B cell (primary cell): ENCODE results near the gene C19orf81. TPM values are rescaled to one million over a fixed set of nuclear protein-coding genes. Genes with fewer than 3 reads are reported as not detected.

Experiments used
- ATAC-seq: fragments of 200-7000 bp; cut with Tn5 transposase; one replicate; pipeline ENCODE4 v1.10.0; 2021; ENCODE audit warnings: low read depth, mild to moderate bottlenecking, moderate number of reproducible peaks, moderate library complexity
- CTCF ChIA-PET: fragments of 350-600 bp; sonication (Branson Sonifier 250); formaldehyde crosslinking; loops from one replicate; lab custom pipeline; 2021; ENCODE audit warnings: antibody characterized with exemption, inconsistent platforms; lab: Charles Lee
- POLR2A ChIA-PET: fragments of 350-600 bp; sonication (Branson Sonifier 250); formaldehyde crosslinking; loops from one replicate; lab custom pipeline; 2021; ENCODE audit warnings: antibody characterized with exemption; lab: Charles Lee
- DNase-seq: peaks from one replicate; pipeline ENCODE4 v3.0.0; 2013
- H2AFZ ChIP-seq: 2 replicates; pipeline ENCODE4 v1.6.1; 2012; ENCODE audit warnings: mild to moderate bottlenecking, low read depth, low read length; ENCODE audit not compliant: insufficient read depth, poor library complexity, severe bottlenecking
- H3K27ac ChIP-seq, 2 donors: 1 replicate in 1 of 2; 2 replicates in 1 of 2; pipeline ENCODE4 v1.5.1; 2012 to 2013; ENCODE audit warnings: low read length in 2 of 2, mild to moderate bottlenecking in 2 of 2, moderate library complexity in 1 of 2
- H3K27me3 ChIP-seq, 4 experiments: fragments of 200-600 bp in 1 of 4; sonication (generic) in 1 of 4; replicated peaks in 1 of 4; 1 replicate in 2 of 4; 2 replicates in 2 of 4; pipeline versions ENCODE4 v1.6.1 to v1.7.0; 2013 to 2016; ENCODE audit warnings: low read length in 3 of 4, mild to moderate bottlenecking in 2 of 4, mixed read lengths in 1 of 4, moderate library complexity in 1 of 4; ENCODE audit not compliant: insufficient read depth in 4 of 4, control insufficient read depth in 3 of 4; ENCODE audit errors: control extremely low read depth in 1 of 4
- H3K36me3 ChIP-seq, 2 experiments: replicated peaks in 1 of 2; 1 replicate in 1 of 2; 2 replicates in 1 of 2; pipeline versions ENCODE4 v1.6.1 to v1.7.1; 2013; ENCODE audit warnings: low read length in 1 of 2; ENCODE audit not compliant: insufficient read depth in 2 of 2, control insufficient read depth in 1 of 2; ENCODE audit errors: control extremely low read depth in 1 of 2, extremely low read depth in 1 of 2
- H3K4me1 ChIP-seq, 2 donors: fragments of 200-600 bp in 1 of 2; sonication (generic) in 1 of 2; 1 replicate in 1 of 2; 2 replicates in 1 of 2; pipeline versions ENCODE4 v1.5.1 to v1.6.1; 2013 to 2017; ENCODE audit warnings: low read length in 2 of 2; ENCODE audit not compliant: control insufficient read depth in 2 of 2, insufficient read depth in 2 of 2
- H3K4me2 ChIP-seq: replicated peaks from 2 replicates; pipeline ENCODE3; 2012; ENCODE audit warnings: mild to moderate bottlenecking, low read depth, low read length; ENCODE audit not compliant: poor library complexity, severe bottlenecking
- H3K4me3 ChIP-seq, 5 experiments: fragments of 200-600 bp in 1 of 5; sonication (generic) in 1 of 5; 1 replicate in 3 of 5; 2 replicates in 2 of 5; pipeline versions ENCODE4 v1.5.1 to v1.7.0; 2011 to 2016; ENCODE audit warnings: low read length in 4 of 5, mild to moderate bottlenecking in 4 of 5, low read depth in 2 of 5, control low read depth in 1 of 5, moderate library complexity in 1 of 5; ENCODE audit not compliant: insufficient read depth in 1 of 5; ENCODE audit errors: control extremely low read depth in 1 of 5, extremely low read depth in 1 of 5
- H3K79me2 ChIP-seq: fragments of 200-600 bp; sonication (generic); one replicate; pipeline ENCODE4 v1.6.0; 2016; ENCODE audit warnings: low read length; ENCODE audit not compliant: control insufficient read depth, insufficient read depth
- H3K9ac ChIP-seq: fragments of 200-600 bp; sonication (generic); 2 replicates; pipeline ENCODE4 v1.6.1; 2017; ENCODE audit warnings: mild to moderate bottlenecking, low read length, moderate library complexity
- H3K9me3 ChIP-seq, 3 donors: one replicate each; pipeline versions ENCODE4 v1.6.1 to v1.7.1; 2013; ENCODE audit warnings: low read length in 2 of 3; ENCODE audit not compliant: control insufficient read depth in 2 of 3, insufficient read depth in 1 of 3; ENCODE audit errors: control extremely low read depth in 1 of 3
- H4K20me1 ChIP-seq: 2 replicates; pipeline ENCODE4 v1.6.0; 2012; ENCODE audit warnings: mild to moderate bottlenecking, low read length; ENCODE audit not compliant: insufficient read depth, control insufficient read depth, poor library complexity, severe bottlenecking
- H3K27ac Mint-ChIP-seq: one replicate; pipeline ENCODE4 v1.8.0; 2021; ENCODE audit warnings: mixed read lengths
- H3K27me3 Mint-ChIP-seq: one replicate; pipeline ENCODE4 v1.8.0; 2021; ENCODE audit warnings: mixed read lengths
- H3K4me1 Mint-ChIP-seq: one replicate; pipeline ENCODE4 v1.8.0; 2021; ENCODE audit warnings: mixed read lengths
- H3K4me3 Mint-ChIP-seq: one replicate; pipeline ENCODE4 v1.8.0; 2021; ENCODE audit warnings: mixed read lengths
- H3K9me3 Mint-ChIP-seq: one replicate; pipeline ENCODE4 v1.8.0; 2022; ENCODE audit warnings: mixed read lengths; ENCODE audit not compliant: insufficient read depth
- CTCF ChIP-seq: fragments of 200-600 bp; IDR thresholded peaks from one replicate; pipeline ENCODE4 v1.8.0; 2022; ENCODE audit warnings: antibody characterized with exemption, mild to moderate bottlenecking
- EZH2 ChIP-seq: IDR thresholded peaks from 2 replicates; pipeline ENCODE4 v1.6.1; 2012; ENCODE audit warnings: borderline replicate concordance, low read depth, mild to moderate bottlenecking, moderate library complexity, low read length; ENCODE audit not compliant: insufficient read depth, poor library complexity, severe bottlenecking
- WGBS: methylation state at CpG from one replicate; pipeline ENCODE4 v1.1.5; 2013; ENCODE audit warnings: missing lambda C conversion rate; ENCODE audit not compliant: insufficient coverage; 5-methylcytosine and 5-hydroxymethylcytosine counted together
- intact Hi-C: fragments of 100-400 bp; cut with micrococcal nuclease; formaldehyde crosslinking; loops from one replicate; pipeline ENCODE4 v1.10.0; 2022
- polyA plus RNA-seq: library from polyadenylated mRNA; depleted of rRNA; stranded (reverse); fragments of >200 nt; gene quantifications from 2 replicates; pipeline ENCODE4 v1.2.3, GENCODE V29; 2012
- total RNA-seq, 2 donors: library from RNA; stranded (reverse); fragments of 120-200 nt in 1 of 2; gene quantifications; 1 replicate in 1 of 2; 2 replicates in 1 of 2; pipeline versions ENCODE4 v1.2.3 to v1.2.4, GENCODE V29; 2013 to 2022

C19orf81 gene
- total and polyA plus RNA-seq, 2 donors (not counting 1 experiment from before 2014, with no cell fraction given), result 0.37 TPM; not detected in 1

GRCh38 chr19:50679177-50680125 is 30.2 kb downstream of the C19orf81 start:
- Histone ChIP-seq H3K79me2 (no peaks in the 10 kb centered on the region), H4K20me1 (no peaks in the 10 kb centered on the region), H3K4me1 (peaks cover 12 to 13% of the 10 kb centered on the region in 2 donors), H3K4me2 (peak overlapping the region; percentile 77), H3K9ac (peak overlapping the region; percentile 53), H3K9me3 (peaks cover 0 to 34% (median 2%) of the 10 kb centered on the region in 3 donors), H3K27ac (peak overlapping the region; percentile 78 to 81), H3K36me3 (no peaks in the 10 kb centered on the region), H3K4me3 (peak overlapping the region in 3 of 5 experiments; percentile 27 to 56 (median 31)), H3K27me3 (peaks cover 0 to 4% (median 1%) of the 10 kb centered on the region in 4 experiments), H2AFZ (peak overlapping the region; percentile 84)
- DNase-seq (peak; percentile 95), ATAC-seq (peak; percentile 98)
- Mint-ChIP-seq H3K9me3 (peaks cover 3% of the 10 kb centered on the region), H3K27me3 (peaks cover 15% of the 10 kb centered on the region), H3K4me3 (peak overlapping the region; percentile 80), H3K27ac (peak overlapping the region; percentile 90), H3K4me1 (peaks cover 18% of the 10 kb centered on the region)
- ChIA-PET POLR2A (no interaction called here), CTCF (no interaction called here)
- TF ChIP-seq CTCF (peak; percentile 20), EZH2 (no peak)
- intact Hi-C loops, result loop anchor here (1.0 kb wide), 1 partner anchor 40 kb away; the partner anchor contains the start of gene SYT3
- 13% methylated on average over 23 of the region's 23 CpGs for WGBS
